ENCODE data around the gene EBPL. TPM values are rescaled to one million over a fixed set of nuclear protein-coding genes. Genes with fewer than 3 reads are reported as not detected.

EBPL gene
- total RNA-seq, 1 donor from 2014 or later: 26.4 TPM

- no peaks in the 10 kb centered on the region for H3K36me3 Mint-ChIP-seq (ENCODE audit: unreplicated experiment)
- TF ChIP-seq, protein P1, sequence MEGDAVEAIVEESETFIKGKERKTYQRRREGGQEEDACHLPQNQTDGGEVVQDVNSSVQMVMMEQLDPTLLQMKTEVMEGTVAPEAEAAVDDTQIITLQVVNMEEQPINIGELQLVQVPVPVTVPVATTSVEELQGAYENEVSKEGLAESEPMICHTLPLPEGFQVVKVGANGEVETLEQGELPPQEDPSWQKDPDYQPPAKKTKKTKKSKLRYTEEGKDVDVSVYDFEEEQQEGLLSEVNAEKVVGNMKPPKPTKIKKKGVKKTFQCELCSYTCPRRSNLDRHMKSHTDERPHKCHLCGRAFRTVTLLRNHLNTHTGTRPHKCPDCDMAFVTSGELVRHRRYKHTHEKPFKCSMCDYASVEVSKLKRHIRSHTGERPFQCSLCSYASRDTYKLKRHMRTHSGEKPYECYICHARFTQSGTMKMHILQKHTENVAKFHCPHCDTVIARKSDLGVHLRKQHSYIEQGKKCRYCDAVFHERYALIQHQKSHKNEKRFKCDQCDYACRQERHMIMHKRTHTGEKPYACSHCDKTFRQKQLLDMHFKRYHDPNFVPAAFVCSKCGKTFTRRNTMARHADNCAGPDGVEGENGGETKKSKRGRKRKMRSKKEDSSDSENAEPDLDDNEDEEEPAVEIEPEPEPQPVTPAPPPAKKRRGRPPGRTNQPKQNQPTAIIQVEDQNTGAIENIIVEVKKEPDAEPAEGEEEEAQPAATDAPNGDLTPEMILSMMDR (IDR thresholded peaks at IDR 0.05; ENCODE audit: partially characterized antibody, unreplicated experiment): no peak
- no peaks in the 10 kb centered on the region for H3K4me1 Mint-ChIP-seq (ENCODE audit: low read depth, unreplicated experiment)
- H3K27me3 Mint-ChIP-seq (ENCODE audit: unreplicated experiment): no peaks in the 10 kb centered on the region
- H3K9me3 Mint-ChIP-seq (ENCODE audit: unreplicated experiment): peaks cover 1% of the 10 kb centered on the region
- no peak for DNase-seq
- no peak overlapping the region for H3K4me3 Mint-ChIP-seq (ENCODE audit: unreplicated experiment)
- H3K27ac Mint-ChIP-seq (ENCODE audit: unreplicated experiment): no peak overlapping the region
Observed at GRCh38 chr13:49638744-49639072, 52.6 kb downstream of the EBPL start.

DNA sequence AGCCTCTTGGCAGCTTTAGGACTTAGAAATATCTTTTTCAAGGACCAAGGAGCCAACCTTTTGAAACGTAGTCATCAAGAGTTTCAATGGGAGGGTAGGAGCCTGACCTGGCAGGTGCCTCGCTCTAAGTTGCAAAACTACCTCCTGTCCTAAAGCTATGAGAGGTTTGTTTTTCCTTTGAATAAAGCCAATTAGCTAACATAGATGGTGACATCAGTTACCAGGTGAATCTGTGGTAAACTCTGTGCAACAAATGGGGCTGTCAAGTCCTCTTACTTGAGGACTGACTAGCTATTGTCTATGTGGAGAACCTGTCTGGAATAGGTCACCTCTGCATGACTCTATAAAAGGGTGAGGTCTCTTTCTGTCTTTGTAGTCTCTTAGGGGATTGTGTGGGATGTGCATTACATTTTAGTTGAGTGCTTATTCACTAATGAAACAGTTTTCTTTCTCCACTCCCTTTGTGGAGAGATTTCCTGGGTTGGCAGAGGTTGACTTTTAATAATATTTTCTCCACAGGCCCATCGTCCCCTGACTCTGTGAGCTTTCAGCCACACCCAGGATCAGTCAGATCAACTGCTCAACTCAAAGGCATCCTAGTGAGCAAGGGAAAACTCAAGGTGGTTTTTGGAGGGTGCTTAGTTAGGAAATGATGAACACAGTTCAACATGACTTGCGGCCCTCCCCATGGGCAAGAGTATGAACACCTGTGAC is 53.1 kb downstream of the EBPL start:
- Mint-ChIP-seq H3K27me3 (ENCODE audit: unreplicated experiment) (no peaks in the 10 kb centered on the region), H3K36me3 (ENCODE audit: unreplicated experiment) (no peaks in the 10 kb centered on the region), H3K27ac (ENCODE audit: unreplicated experiment) (no peak overlapping the region), H3K4me3 (ENCODE audit: unreplicated experiment) (no peak overlapping the region), H3K9me3 (ENCODE audit: unreplicated experiment) (peaks cover 1% of the 10 kb centered on the region), H3K4me1 (ENCODE audit: low read depth, unreplicated experiment) (no peaks in the 10 kb centered on the region)
- DNase-seq: no peak
- TF ChIP-seq, protein P1 (IDR thresholded peaks at IDR 0.05; ENCODE audit: partially characterized antibody, unreplicated experiment): no peak

- H3K9me3 Mint-ChIP-seq (ENCODE audit: unreplicated experiment): peaks cover 1% of the 10 kb centered on the region
- no peaks in the 10 kb centered on the region for H3K36me3 Mint-ChIP-seq (ENCODE audit: unreplicated experiment)
- no peak overlapping the region for H3K4me3 Mint-ChIP-seq (ENCODE audit: unreplicated experiment)
- no peak for DNase-seq
- H3K4me1 Mint-ChIP-seq (ENCODE audit: low read depth, unreplicated experiment): no peaks in the 10 kb centered on the region
- H3K27me3 Mint-ChIP-seq (ENCODE audit: unreplicated experiment): no peaks in the 10 kb centered on the region
- TF ChIP-seq, protein P1 (IDR thresholded peaks at IDR 0.05; ENCODE audit: partially characterized antibody, unreplicated experiment): no peak
- H3K27ac Mint-ChIP-seq (ENCODE audit: unreplicated experiment): no peak overlapping the region
Observed at GRCh38 chr13:49636705-49637104, 54.6 kb downstream of the EBPL start.

DNA sequence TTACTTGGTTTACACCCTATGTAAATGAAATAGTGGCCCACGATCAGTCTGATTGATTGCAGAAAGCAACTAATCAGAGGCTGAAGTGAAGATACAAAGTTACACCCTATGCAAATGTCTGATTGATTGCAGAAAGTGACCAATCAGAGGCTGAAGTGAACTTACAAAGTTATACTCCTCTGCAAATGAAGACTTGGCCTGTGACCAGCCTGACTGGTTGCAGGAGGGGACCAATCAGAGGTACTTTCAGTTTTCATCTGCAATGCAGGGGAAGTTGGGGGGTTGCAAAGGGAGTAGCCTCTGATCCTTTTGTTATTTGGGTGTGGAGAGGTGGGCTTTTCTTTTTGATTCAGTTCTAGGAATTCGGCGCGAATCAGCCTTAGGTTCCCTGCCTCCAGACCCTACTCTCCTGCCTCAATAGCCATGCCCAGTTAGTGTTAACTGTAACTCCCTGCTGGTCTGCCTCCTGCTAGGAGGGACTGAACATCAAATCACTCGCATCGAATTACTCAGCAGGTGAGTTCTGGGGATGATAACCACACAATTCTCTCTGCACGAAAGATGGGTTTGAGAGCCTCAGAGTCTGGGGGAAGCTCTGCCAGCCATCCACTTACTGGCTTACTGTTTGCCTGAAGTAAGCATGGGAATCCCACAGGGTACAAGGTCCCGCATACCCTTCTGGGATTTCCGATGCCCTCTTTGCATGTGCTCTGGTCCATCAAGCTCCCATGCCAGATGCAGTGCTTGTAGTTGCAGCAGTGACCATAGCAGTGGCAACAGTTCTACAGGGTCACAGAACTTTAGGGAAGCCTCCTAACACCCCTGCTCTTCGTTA is 55.5 kb downstream of the EBPL start:
- no peak for DNase-seq
- Mint-ChIP-seq H3K27ac (ENCODE audit: unreplicated experiment) (no peak overlapping the region), H3K4me3 (ENCODE audit: unreplicated experiment) (no peak overlapping the region), H3K4me1 (ENCODE audit: low read depth, unreplicated experiment) (no peaks in the 10 kb centered on the region), H3K36me3 (ENCODE audit: unreplicated experiment) (no peaks in the 10 kb centered on the region), H3K9me3 (ENCODE audit: unreplicated experiment) (peaks cover 1% of the 10 kb centered on the region), H3K27me3 (ENCODE audit: unreplicated experiment) (no peaks in the 10 kb centered on the region)
- TF ChIP-seq, protein P1 (IDR thresholded peaks at IDR 0.05; ENCODE audit: partially characterized antibody, unreplicated experiment): no peak

DNA sequence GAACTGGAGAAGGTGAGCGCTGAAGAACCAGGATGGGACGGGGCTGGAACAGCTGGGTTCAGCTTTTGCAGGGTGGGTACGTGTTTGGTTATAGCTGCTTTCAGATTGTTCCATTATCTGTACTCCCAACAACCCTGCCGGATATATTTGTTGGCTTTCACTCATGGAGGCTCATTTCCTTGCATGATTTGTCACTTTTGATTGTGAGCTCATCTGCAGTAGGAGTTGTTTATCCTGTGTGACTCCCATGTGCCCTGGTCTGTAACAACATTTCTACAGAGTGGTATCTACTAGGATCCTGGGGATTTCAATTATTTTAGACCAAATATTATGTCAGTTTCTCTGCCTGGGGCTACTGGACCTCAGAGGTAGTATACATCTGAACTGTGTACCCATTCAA is 57.6 kb downstream of the EBPL start:
- no peak overlapping the region for H3K27ac Mint-ChIP-seq (ENCODE audit: unreplicated experiment)
- TF ChIP-seq, protein P1 (IDR thresholded peaks at IDR 0.05; ENCODE audit: partially characterized antibody, unreplicated experiment): no peak
- no peak overlapping the region for H3K4me3 Mint-ChIP-seq (ENCODE audit: unreplicated experiment)
- H3K9me3 Mint-ChIP-seq (ENCODE audit: unreplicated experiment): peaks cover 3% of the 10 kb centered on the region
- H3K4me1 Mint-ChIP-seq (ENCODE audit: low read depth, unreplicated experiment): no peaks in the 10 kb centered on the region
- H3K27me3 Mint-ChIP-seq (ENCODE audit: unreplicated experiment): no peaks in the 10 kb centered on the region
- DNase-seq: no peak
- H3K36me3 Mint-ChIP-seq (ENCODE audit: unreplicated experiment): no peaks in the 10 kb centered on the region
